ENCODE results near the gene MAP2K7.

MAP2K7 gene

DNA sequence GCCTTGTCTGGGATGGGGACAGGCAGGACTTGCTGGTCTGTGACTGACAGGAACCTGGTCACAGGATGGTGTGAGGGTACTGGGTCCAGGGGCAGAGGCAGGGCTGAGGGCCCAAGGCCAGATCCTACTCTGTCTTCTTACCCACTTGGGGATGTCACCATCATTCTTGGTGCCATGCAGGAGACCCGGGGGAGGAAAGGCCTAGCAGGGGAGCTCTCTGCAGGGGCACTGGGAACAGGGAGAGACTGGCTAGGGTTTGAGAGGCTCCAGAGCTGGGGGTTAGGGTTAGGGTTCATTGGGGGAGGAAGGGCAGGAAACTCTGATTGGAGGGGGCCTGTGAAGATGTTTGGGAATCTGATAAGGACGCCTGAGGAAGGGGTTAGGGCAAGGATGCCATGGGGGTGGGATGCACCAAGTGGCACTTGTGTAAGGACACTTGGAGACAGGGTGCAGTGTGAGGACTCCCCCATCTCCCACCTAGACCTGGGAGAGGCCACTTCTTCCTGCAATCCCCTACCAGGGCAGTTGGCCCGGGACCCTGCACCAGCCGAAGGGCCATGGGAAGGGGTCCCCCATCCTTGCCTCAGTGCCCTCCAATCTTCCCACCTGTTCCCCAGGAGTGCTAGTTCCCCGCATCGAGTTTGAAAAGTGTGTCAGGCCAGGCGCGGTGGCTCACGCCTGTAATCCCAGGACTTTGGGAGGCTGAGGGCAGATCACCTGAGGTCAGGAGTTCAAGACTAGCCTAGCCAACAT lies 36.4 kb upstream of the MAP2K7 start:
- no peak for DNase-seq (ENCODE audit: low read depth)

DNA sequence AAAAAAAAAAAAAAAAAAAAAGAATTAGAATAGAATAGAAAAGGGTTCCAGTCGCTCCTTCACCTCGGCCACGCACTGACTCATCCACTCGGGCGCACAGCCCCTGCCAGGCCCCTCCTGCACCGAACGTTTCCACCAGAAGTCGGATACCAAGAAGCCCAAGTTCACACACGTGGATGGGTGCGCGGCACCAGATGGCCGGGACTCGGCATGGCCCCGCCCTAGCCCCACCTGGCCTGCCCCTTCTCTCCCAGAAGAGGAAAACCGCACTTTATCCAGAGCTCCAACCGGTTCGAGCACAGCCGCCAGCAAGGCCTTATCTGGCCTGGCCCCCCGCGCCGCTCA lies 35.4 kb upstream of the MAP2K7 start:
- DNase-seq (ENCODE audit: low read depth): no peak

DNA sequence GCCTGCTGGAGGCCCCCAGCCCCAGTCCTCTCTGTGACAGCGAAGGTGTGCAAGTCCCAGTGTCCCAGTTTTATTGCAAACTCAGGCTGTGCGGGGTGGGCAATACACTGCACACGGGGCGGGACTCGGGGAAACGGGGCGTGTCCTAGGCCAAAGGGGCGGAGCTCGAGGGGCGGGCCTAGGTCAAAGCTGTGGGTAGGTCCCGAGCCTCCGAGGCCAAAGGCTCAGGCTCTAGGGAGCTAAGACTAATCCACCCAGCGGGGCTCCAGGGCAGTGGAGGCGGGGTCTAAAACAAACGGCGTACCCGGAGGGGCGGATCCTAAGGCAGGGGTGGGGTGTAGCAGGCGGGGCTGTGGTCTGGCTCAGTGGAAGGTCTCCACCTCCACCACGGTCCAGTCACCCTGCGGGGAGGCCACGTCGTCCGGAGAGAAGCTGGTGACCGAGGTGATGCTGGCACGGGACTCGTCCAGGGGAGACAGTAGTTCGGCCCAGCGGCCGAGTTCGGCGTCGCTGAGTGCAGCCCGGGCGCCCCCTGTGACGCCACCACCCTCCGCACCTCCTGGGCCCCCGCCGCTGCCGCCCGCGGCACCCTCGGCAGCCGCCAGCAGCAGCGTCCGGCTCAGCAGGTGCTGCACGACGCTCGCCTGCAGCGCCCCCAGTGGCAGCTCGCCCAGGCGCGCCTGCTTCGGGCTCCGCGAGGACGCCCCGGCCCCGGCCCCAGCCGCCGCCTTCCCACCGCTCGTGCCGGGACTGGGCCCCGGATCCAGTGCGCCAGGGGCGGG lies 34.8 kb upstream of the MAP2K7 start:
- peak; percentile 57 for DNase-seq (ENCODE audit: low read depth)

DNA sequence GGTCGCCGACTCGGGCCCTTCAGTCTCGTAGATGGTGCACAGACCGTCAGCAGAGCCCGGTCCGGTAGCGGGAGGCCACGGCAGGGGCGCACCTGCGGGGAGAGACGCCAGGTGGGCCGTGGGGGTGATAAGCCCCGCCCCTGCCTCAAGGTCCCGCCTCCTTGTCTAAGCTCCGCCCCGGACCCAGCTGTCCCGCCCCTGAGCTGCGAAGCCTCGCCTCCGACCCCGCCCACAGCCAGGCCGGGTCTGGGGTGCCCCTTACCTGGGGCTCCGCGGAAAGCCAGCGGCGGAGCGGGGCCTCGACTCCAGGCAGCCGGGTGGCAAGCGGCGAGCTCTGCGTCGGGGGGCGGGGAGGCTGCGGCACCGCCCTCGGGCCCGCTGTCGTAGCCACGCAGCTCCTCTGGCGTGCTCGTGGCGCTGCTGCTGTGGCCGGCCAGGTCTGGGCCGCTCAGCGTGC lies 34.2 kb upstream of the MAP2K7 start:
- DNase-seq (ENCODE audit: low read depth): peak; percentile 47

DNA sequence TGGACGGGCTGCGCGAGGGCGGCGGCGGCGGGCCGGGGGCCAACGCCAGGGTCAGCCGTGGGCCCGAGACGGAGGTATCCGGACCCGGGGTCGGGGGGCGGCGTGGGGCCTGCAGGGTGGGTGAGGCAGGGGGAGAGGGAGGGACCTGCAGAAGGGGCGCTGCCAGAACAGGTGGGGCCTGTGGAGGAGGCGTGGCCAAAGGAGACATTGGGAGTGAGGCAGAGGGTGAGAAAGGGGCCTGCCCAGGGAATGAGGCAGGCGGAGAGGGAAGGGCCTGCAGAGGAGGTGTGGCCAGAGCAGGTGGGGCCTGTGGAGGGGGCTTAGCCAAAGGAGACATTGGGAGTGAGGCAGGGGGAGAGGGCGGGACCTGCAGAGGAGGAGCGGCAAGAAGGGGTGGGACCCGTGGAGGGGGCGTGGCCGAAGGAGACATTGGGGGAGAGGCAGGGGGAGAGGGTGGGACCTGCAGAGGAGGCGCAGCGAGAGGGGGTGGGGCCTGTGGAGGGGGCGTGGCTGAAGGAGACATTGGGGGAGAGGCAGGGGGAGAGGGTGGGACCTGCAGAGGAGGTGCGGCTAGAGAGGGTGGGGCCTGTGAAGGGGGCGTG lies 33.7 kb upstream of the MAP2K7 start:
- no peak for DNase-seq (ENCODE audit: low read depth)

DNA sequence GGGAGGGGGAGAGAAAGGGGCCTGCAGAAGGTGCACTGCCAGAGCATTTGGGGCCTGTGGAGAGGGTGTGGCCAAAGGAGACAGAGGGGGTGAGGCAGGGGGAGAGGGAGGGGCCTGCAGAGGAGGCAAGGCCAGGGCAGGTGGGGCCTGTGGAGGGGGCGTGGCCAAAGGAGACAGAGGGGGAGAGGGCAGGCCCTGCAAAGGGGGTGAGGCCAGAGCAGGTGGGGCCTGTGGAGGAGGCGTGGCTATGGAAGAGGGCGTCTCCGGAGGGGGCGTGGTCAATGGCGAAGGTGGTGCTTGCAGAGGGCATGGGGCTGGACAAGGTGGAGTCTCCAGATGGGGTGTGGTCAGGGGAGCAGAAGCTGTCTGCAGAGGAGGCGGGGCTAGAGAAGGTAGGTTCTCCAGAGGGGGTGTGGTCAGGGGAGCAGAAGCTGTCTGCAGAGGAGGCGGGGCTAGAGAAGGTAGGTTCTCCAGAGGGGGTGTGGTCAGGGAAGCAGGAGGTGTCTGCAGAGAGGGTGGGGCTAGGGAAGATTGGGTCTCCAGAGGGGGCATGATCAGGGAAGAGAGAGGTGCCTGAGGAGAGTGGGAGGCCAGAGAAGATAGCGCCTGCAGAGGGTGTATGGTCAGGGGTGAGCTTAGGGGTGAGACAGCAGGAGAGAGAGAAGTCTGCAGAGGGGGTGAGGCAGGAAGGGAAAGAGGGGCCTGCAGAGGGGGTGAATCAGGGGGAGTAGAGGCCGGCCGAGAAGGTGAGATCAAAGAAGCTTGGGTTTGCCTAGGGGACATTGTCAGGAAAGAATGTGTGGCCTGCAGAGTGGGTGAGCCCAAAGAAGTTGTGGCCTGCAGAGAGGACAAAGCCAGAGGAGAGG lies 32.9 kb upstream of the MAP2K7 start:
- DNase-seq (ENCODE audit: low read depth): no peak

DNA sequence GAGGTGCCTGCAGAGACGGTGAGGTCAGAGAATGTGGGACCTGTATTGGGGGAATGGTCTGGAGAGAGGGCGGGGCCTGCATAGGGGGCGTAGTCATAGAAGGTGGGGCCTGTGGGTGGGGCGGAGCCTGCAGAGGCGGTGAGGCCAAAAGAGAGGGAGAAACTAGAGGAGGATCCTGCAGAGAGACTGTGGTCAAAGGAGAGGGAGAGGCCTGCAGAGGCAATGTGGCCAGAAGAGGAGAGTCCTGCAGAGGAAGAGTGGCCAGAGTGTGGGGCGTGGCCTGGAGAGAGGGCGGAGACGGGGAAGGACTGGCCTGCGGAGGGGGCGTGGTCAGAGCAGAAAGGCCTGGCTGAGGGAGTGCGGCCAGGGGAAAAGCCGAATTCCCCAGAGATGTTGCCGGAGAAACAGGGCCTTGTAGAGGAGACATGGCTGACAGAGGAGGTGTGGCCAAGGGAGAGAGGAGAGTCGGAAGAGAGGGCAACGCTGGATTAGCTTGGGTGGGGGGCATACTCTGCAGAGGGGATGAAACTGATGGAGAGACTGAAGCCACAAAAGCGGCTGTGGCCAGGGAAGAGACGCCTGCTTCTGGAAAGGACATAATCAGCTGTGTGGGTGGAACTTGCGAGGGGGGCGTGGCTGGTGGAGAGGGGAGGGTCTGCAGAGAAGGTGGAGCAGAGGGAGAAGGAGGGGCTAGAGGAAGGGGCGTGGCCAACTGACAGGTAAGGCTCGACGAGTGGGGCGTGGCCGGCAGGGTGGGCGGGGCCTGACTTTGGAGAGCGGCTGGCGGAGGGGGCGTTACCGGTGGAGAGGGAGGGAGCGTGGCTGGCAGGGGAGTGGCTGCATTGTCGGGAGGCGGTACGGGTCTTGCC lies 32.0 kb upstream of the MAP2K7 start:
- peak; percentile 36 for DNase-seq (ENCODE audit: low read depth)

DNA sequence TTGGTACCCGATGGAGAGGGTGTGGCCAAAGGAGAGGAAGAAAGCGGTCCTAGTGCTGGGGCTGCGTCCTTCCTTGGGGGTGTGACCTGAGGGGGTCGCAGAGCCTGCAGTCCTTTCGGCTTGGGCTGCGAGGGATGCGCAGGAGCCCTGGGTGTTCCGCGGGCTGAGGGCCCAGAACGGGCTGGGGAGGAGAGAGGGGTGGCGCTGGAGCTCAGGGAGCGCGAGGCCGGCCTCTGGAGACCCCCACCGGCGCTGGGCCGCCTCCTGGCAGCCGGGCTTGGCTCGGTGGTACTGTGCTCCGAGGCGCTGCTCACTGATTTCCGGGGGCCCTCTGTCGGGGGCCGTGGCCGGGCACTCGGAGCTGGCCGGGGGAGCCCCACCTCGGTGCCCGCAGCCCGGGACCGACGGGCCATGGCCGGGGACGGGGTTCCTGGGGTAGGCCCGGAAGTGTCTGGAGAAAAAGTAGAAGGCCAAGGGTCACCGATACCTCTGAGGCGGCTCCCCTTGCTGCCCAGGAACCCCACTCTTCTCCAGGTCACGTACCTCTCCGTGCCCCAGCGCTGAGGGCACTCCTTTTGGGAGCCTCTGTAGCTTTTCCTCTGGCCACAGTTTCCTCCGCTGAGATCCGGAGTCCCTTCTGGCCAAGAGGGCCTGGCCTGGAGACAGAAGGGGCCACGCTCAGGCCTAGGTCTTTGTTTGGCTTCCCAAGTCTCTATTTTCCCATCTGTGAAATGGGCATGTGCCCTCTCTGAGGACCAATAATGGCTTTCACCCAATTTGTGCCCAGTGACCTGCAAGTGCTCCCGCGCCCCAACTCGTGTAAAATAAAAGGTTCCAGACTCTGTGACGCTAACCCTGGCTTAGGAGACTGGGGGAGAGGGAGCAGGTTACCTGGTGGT lies 31.1 kb upstream of the MAP2K7 start:
- DNase-seq (ENCODE audit: low read depth): no peak

DNA sequence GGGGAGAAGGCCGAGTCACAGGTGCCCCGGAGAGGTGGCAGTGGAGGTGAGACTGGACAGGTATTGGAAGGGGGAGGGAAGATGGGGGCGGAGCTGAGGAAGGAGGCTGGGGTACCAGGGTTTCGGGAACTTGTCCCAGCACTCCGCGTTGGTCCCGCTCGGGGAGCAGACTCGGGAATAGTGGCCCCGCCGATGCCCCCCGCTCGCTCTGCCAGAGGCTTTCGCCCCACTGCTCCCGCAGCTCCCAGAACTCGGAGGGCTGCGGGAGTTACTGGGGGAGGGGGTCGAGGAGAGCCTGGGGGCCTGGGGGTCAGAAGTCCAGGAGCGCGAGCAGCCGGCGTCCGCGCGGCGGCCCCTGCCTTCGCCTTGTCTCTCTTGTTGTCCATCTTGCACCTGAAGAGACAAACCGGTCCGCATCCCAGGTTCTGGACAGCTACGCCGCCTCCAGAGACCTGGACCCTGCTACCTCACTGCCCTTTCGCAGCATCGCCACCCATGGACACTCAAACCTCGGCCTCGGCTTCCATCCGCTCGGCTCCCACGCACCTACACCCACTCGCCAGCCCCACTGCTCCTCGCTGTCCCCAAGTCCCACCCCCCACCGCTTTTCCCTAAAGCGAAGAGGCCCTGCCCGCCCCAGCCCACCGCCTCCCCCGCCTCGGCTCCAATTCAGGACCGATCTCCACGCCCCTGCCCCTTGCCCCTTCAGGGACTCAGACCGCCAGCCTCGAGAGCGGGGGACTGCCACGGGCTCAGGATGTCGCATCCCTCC lies 30.2 kb upstream of the MAP2K7 start:
- no peak for DNase-seq (ENCODE audit: low read depth)

DNA sequence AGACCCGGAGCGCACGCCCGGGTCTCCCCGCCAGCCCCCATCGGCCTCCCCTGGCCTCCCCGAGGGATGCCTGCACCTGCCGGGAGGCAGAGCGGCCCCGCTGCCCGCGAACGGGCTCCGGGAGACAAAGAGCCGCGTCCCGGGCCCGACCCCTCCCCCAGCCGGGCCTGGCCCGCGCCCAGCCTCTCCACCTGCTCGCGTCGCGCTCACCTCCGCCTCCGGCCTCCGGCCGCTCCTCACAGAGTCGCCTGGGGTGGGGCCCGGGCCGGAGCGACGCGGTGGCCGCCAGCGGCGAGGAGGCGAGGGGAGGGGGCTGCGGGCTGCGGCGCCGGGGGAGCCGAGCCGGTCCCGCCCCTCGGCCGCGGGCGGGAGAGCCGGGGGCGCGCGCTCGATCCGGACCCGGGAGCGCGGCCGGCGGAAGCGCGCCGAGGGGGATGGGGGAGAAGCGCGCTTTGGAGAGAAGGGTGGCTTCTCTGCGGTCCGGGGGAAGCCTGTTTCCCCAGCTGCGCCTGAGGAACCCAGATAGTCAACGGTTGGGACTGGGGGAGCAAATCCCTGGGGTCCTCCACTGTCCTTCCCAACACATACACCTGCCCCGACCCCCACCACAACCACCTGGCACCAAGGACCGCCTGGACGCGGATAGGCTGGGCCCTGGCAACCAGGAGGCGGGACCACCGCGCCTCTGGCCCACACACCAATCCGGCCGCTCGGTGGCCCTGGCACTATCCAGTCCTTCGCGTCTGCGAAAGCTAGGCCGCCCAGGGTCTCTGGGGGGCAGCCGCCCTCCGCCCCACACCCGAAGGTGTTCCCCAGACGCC lies 29.4 kb upstream of the MAP2K7 start, which contains the start of gene PRR36:
Gene PRR36 (minus strand): TSS at position 315 of the 821 bp plus-strand sequence. CDS start 701 bp downstream, outside the sequence.
- no peak for DNase-seq (ENCODE audit: low read depth)

DNA sequence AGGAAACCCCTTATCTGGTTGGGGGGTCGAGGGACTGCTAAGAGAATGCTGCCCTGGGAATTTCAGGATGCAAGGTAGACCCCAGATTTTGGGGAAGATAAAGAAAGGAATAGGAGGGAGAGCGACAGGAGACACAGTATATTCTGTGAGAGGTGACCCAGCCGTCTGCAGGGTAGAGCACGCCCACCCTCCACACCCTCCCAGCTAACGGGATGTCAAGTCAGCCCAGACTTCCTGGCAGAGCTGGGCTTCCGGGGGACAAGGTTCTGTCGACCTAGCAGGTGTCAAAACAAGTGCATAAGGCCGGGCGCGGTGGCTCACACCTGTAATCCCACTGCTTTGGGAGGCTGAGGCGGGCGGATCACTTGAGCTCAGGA lies 28.8 kb upstream of the MAP2K7 start:
- no peak for DNase-seq (ENCODE audit: low read depth)

DNA sequence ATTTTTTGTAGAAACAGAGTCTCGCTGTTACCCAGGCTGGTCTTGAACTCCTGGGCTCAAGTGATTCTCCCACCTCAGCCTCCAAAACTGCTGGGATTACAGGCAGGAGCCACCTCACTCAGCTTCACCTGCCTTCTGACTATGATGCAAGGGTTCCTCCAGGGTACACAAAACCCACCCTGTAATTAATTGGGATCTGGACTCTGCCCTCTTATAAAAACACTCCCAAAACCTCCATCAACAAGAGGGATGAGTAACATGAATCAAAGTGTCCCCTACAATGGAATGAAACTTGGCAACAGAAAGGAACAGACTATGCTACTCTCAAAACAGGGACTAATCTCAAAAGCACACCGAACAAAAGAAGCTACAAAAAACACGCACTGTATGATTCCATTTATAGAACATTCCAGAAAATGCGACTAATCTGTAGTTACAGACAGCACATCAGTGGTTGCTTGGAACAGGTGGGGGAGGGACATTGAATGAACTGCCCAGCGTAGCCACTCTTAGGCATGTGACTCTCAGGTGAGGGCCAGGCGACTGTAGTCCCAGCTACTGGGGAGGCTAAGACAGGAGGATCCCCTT lies 26.3 kb upstream of the MAP2K7 start:
- no peak for DNase-seq (ENCODE audit: low read depth)

DNA sequence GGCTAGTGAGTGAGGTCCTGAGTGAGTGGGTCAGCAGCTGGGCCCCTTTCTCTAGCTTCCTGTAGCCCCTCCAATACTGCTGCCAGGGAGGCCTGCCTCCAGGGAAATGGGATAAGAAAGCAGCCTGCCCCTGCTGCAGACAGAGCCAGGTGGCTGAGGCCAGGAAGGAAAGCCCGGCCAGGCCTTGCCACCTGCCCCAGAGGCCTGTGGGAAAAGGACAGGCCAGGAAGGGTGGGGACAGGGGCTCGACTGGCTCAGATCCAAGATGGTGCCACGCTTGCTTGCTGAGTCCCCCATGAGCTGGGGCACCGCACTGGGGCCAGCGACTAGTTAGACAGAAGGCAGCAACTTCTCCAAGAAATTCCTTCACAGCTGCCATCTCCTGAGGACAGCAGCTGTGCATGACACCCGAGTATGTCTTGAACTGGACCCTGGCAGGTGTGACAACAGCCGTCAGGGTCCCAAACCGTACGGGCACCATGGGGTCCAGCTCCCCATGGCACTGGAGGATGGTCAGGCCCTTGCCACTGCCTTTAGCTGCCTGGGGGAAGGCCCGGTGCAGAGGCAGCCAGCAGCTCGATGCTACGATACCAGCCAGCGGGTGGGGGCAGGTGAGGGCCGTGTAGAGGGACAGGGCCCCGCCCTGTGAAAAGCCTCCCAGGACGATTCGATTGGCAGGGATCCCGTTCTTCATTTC lies 24.4 kb upstream of the MAP2K7 start:
- no peak for DNase-seq (ENCODE audit: low read depth)

DNA sequence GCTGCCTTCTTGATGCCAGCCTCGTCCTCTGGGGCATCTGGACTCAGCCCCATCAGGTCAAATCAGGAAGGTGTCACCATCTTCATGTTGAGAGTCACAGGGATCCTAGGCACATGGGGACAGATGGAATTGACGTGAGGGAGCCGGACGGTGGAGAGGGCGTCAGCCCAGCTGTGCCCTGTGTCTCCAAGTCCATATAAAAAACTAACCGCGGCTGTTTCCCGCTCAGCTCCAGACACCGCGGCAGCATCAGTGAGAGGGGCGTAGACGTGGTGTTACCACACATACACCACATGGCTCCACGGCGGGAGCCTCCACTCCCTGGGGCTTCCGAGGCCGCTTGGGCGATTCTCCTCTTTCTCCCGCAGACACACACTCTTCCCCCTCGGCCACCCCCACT lies 23.8 kb upstream of the MAP2K7 start:
- DNase-seq (ENCODE audit: low read depth): no peak

DNA sequence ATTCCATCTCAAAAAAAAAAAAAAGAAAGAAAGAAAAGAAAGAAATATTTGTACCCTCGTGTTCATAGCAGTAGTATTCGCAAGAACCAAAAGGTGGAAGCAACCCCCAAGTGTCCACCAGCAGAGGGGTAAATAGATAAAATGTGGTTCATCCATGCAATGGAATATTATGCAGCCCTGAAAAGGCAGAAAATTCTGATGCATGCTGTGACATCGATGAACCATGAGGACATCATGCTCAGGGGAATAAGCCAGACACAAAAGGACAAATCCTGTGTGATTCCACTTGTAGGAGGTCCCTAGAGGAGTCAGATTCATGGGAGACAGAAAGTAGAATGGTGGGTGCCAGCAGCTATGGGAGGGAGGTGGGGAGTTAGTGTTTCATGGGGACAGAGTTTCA lies 21.8 kb upstream of the MAP2K7 start:
- DNase-seq (ENCODE audit: low read depth): no peak

DNA sequence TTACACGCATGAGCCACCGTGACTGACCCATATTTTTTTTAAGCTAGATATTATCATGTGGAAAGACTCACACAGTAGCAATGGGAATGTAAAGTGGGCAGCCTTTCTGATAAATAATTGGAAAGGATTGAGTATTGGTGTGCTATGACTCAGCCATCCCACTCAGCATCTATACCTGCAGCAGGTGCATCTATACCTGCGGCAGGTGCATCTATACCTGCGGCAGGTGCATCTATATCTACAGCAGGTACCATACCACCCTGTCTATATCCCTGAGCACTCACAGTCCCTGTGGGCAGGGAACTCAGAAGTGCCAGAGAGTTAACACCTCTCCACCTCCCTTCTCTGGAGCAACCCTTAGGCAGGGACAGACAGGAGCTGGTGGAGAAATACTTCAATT lies 20.6 kb upstream of the MAP2K7 start:
- DNase-seq (ENCODE audit: low read depth): no peak

DNA sequence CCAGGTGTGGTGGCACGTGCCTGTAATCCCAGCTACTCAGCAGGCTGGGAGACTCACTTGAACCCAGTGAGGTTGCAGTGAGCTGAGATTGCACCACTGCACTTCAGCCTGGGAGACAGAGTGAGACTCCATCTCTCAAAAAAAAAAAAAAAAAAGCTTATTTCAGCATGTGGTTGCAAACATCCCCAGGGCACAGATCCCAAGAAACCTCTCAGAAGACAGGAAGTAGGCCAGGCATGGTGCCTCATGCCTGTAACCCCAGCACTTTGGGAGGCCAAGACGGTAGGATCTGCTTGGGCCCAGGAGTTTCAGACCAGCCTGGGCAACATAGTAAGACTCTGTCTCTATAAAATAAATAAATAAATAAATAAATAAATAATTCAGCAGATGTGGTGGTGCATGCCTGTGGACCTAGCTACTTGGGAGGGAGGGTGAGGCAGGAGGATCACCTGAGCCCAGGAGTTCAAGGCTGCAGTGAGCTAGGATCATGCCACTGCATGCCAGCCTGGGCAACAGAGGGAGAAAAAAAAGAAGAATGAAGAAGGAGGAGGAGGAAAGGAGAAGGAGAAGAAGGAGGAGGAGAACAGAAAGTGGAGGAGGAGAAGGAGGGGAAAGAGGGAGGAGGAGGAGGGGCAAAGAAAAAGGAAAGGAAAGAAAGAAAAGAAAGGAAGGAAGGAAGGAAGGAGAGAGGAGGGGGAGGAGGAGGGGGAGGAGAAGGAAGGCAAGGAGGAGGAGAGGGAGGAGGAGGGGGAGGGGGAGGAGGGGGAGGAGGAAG lies 19.7 kb upstream of the MAP2K7 start:
- no peak for DNase-seq (ENCODE audit: low read depth)

All from stimulated activated CD8-positive, alpha-beta memory T cell treated with anti-CD3 and anti-CD28 coated beads, Interleukin-15, amount 100 ng/mL, for 24 hours (primary cell).